SKM-1 treated with dmso at 0.1 percent for 144 hours (cell line): Measurements from ENCODE around the gene PRELID2.
"Not testable (repeated sequence)": the region's sequence is repeated elsewhere in the genome, so short reads cannot be mapped to it uniquely, and the experiment has no call there.

Source experiments
- DNase-seq: peaks from one replicate; lab custom pipeline; 2025; ENCODE audit not compliant: unreplicated experiment; lab: John Stamatoyannopoulos, UW

PRELID2 gene

GRCh38 chr5:145840458-145841132, 5.5 kb upstream of the PRELID2 start:
- DNase-seq: no peak

GRCh38 chr5:145838276-145838675, 3.1 kb upstream of the PRELID2 start:
- DNase-seq: no peak

DNA sequence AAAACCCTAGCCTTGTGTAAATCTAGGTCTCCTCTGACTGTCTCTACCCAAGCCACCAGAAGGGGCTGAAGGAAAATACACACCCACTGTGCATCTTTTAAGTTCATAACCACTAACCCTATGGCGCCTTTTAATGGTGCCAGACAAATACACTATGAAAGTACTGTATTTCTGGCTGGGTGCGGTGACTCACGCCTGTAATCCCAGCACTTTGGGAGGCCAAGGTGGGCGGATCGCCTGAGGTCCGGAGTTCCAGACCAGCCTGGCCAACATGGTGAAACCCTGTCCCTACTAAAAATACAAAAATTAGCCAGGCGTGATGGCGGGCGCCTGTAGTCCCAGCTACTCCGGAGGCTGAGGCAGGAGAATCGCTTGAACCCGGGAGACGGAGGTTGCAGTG, 1.1 kb upstream of the PRELID2 start:
- not testable (repeated sequence) for DNase-seq

DNA sequence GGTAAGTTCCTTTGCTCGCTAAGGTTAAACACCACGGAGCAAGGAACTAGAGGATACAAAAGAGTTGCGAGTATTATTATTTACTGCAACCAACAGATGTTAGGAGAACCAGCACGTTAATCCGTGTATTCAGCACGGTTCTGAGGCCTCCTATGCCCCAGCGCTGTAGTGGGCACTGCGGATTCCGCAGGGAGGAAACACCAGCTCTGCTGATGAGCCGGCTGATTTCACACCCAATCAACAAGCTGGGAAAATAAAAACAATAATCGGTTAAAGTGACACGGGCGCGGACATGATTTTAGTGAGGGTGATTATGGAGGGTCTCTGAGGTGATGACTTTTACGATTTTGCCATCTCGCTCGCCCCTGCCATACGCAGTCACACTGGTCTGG, 702 bp upstream of the PRELID2 start:
- DNase-seq: no peak

- no peak for DNase-seq
These were observed 607 bp downstream of the PRELID2 start for GRCh38 chr5:145834554-145834916.

DNA sequence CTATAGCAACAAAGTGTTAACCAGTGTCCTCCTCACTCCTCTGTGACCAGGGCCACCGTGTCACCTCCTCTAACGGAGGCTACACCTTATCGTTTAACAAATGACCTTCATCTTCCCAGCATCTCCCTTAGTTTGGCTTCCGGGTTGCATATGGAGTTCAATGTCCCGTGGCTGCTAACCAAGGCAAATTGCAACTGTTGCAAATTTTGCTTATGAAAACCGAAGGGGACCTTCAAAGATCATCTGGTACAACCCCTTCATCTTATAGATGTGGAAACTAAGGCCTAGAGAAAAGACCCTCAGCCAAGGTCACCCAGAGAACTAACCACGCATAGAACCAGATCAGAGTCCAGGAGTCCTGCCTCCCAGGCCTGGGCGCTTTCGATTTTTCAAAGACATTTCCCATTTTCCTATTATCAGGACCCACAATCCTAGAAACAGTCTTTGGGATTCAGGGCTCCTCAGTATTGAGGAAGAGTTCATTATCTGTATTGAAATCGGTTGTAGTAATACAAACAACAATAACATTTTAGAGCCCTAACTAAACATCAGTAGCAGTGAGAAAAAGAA, 1.4 kb downstream of the PRELID2 start:
- no peak for DNase-seq

DNA sequence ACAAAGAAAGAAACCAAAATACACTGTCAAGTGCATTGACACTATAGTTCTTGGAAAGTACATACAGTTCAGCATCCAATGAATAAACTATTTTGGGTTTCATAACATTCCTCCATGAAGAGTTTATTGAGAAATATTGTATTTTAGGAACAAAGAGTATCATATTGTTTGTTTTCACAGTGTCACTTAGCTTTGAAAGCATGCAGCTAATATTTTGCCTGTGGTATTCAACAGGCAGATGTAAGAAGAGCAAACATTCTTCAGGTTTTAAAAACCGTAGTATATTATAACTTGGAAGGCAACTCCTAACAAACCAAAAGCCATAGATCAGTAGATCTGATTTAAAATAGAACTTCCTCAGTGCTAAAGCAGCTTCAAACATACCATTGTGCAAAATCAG, 4.5 kb downstream of the PRELID2 start:
- no peak for DNase-seq

GRCh38 chr5:145829708-145830361, 5.3 kb downstream of the PRELID2 start:
- DNase-seq: no peak

- DNase-seq: no peak
These were observed 8.1 kb downstream of the PRELID2 start for GRCh38 chr5:145826895-145827674.

DNA sequence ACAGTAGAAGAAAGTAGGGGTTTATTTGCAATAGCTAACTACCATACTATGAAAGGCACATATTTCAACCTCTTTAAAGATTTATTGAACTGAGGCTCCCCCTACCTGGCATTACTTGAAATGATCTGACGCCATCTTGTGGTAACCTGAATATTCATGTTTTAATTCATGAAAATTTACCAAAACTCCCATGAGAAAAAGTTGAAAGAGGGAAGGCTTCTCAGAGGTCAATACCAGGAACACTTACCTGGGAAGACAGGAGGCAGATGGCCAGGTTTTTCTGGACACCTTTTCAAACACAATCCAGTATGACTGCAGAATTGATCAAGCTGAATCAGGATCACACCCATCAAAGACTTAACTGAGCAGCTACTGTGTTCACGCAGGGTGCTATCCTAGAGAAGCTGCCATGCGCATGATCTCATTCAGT, 9.4 kb downstream of the PRELID2 start:
- DNase-seq: peak; percentile 28

DNA sequence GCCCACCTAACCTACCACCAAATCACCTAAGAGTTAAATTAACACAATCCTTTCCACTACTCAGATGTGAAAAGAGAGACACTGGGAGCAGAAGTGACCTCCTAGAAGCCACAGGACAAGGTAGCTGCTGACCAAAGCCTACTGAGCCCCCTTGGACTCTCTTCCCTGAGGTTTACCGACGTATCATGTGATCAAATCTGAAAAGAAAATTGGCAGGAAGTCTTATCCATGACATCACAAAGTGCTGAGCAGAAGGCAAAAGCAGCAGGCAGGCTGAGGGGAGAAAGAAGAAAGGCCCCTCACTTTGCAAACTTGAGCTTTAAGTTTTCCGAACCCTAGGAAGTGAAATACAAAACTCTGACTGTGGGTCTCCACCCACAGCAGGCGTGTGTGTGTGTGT, 11.1 kb downstream of the PRELID2 start:
- DNase-seq: no peak

- DNase-seq: no peak
These were observed 16.5 kb downstream of the PRELID2 start for GRCh38 chr5:145818604-145819003.

GRCh38 chr5:145812877-145813276, 22.3 kb downstream of the PRELID2 start:
- no peak for DNase-seq

GRCh38 chr5:145811834-145812625, 23.1 kb downstream of the PRELID2 start:
- no peak for DNase-seq

DNA sequence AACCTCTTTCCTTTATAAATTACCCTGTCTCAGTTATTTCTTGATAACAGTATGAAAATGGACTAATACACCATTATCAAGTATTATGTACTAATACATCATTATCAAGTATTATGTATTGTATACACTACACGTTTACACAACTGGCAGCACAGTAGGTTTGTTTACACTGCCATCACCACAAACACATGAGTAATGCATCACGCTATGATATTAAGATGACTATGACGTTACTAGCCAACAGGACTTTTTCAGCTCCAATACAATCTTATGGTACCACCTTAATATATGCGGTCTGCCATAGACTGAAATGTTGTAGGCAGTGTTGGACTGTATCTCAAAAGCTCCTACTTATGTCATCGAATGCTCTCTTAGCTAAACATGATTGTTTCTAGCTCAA, 28.2 kb downstream of the PRELID2 start:
- DNase-seq: no peak

DNA sequence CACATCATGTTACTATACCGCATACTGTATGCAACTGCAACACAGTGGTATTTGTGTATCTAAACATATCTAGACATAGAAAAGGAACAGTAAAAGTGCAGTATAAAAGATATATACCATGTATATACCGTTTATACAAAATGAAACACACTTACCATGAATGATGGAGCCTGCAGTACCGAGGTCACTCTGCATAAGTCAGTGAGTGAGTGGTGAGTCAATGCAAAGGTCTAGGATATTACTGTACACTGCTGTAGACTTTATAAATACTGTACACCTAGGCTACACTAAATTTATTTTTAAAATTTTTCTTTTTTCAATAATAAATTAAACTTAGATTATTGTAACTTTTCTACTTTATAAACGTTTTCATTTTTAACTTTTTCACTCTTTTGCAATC, 29.3 kb downstream of the PRELID2 start:
- no peak for DNase-seq

- no peak for DNase-seq
These were observed 30.4 kb downstream of the PRELID2 start for GRCh38 chr5:145804701-145805100.

- DNase-seq: no peak
These were observed 31.8 kb downstream of the PRELID2 start for GRCh38 chr5:145803112-145804004.

GRCh38 chr5:145801195-145801594, 33.9 kb downstream of the PRELID2 start:
- no peak for DNase-seq

GRCh38 chr5:145800181-145800580, 35.0 kb downstream of the PRELID2 start:
- DNase-seq: no peak
